HEK293 (cell line): Measurements from ENCODE around the gene CAND1.

Experiments used
- CTCF ChIA-PET: fragments of 350-600 bp; formaldehyde crosslinking; extraction: SDS; loops from one replicate; lab custom pipeline; 2021; ENCODE audit warnings: antibody characterized with exemption; lab: Yijun Ruan, JAX
- POLR2A ChIA-PET: fragments of 300-600 bp; formaldehyde crosslinking; extraction: SDS; loops from one replicate; lab custom pipeline; 2020; ENCODE audit warnings: antibody characterized with exemption, inconsistent platforms; lab: Yijun Ruan, JAX
- H3K27ac ChIP-seq: fragments of 200-500 bp; sonication (Bioruptor generic); 2 replicates; pipeline ENCODE4 v1.5.1; 2014; ENCODE audit warnings: low read depth, low read length, control low read depth, inconsistent platforms; ENCODE audit errors: extremely low read depth
- H3K36me3 ChIP-seq, 2 experiments: fragments of 200-500 bp in 1 of 2; sonication (Bioruptor generic) in 1 of 2; 1 replicate in 1 of 2; 2 replicates in 1 of 2; pipeline ENCODE4 v1.5.1; 2014 to 2017; ENCODE audit warnings: inconsistent platforms in 2 of 2, low read length in 2 of 2; ENCODE audit not compliant: control insufficient read depth in 2 of 2, insufficient read depth in 1 of 2
- H3K4me1 ChIP-seq: fragments of 200-500 bp; sonication (Bioruptor generic); 2 replicates; pipeline ENCODE4 v1.5.1; 2014; ENCODE audit warnings: mild to moderate bottlenecking, low read length, inconsistent platforms; ENCODE audit not compliant: control insufficient read depth, insufficient read depth
- H3K4me3 ChIP-seq: 2 replicates; pipeline ENCODE4 v1.5.1; 2011; ENCODE audit warnings: low read depth, mild to moderate bottlenecking, control low read depth, low read length, moderate library complexity
- H3K9me3 ChIP-seq: fragments of 200-500 bp; sonication (Bioruptor generic); 2 replicates; pipeline ENCODE4 v1.5.1; 2014; ENCODE audit warnings: low read depth, low read length, inconsistent platforms; ENCODE audit not compliant: control insufficient read depth, insufficient read depth
- GLI4 ChIP-seq: fragments of 450-650 bp; formaldehyde crosslinking; IDR thresholded peaks from 2 replicates; pipeline ENCODE4 v1.5.1; 2016; ENCODE audit warnings: missing biosample characterization, missing genetic modification characterization
- IKZF3 ChIP-seq: fragments of 450-650 bp; IDR thresholded peaks from 2 replicates; pipeline ENCODE4 v1.5.0; 2018; ENCODE audit warnings: missing biosample characterization, mild to moderate bottlenecking, missing genetic modification characterization, moderate library complexity
- KLF7 ChIP-seq: fragments of 450-650 bp; formaldehyde crosslinking; IDR thresholded peaks from 2 replicates; pipeline ENCODE4 v1.5.1; 2016; ENCODE audit warnings: missing biosample characterization, missing genetic modification characterization, borderline replicate concordance
- PRDM1 ChIP-seq: fragments of 450-650 bp; formaldehyde crosslinking; IDR thresholded peaks from 2 replicates; pipeline ENCODE4; 2016; ENCODE audit warnings: missing biosample characterization, missing genetic modification characterization
- SALL2 ChIP-seq: fragments of 450-650 bp; formaldehyde crosslinking; IDR thresholded peaks from 2 replicates; pipeline ENCODE4 v1.5.0; 2017; ENCODE audit warnings: missing biosample characterization, mild to moderate bottlenecking, missing genetic modification characterization, borderline replicate concordance
- SCRT1 ChIP-seq: fragments of 450-650 bp; formaldehyde crosslinking; IDR thresholded peaks from 2 replicates; pipeline ENCODE4 v1.5.1; 2016; ENCODE audit warnings: missing biosample characterization, missing genetic modification characterization, borderline replicate concordance
- SCRT2 ChIP-seq: fragments of 450-650 bp; formaldehyde crosslinking; IDR thresholded peaks from 2 replicates; pipeline ENCODE4 v1.5.1; 2016; ENCODE audit warnings: missing biosample characterization, missing genetic modification characterization
- ZBTB20 ChIP-seq: fragments of 450-650 bp; formaldehyde crosslinking; IDR thresholded peaks from 2 replicates; pipeline ENCODE4 v1.5.1; 2016; ENCODE audit warnings: missing biosample characterization, missing genetic modification characterization
- ZNF140 ChIP-seq: fragments of 450-650 bp; formaldehyde crosslinking; IDR thresholded peaks from 2 replicates; pipeline ENCODE4 v1.5.1; 2016; ENCODE audit warnings: missing biosample characterization, missing genetic modification characterization
- ZNF184 ChIP-seq: fragments of 450-650 bp; IDR thresholded peaks from 2 replicates; pipeline ENCODE4 v1.5.1; 2018; ENCODE audit warnings: missing biosample characterization, mild to moderate bottlenecking, missing genetic modification characterization
- ZNF211 ChIP-seq: fragments of 450-650 bp; formaldehyde crosslinking; IDR thresholded peaks from 2 replicates; pipeline ENCODE4 v1.5.1; 2016; ENCODE audit warnings: low read depth, missing biosample characterization, missing genetic modification characterization
- ZNF366 ChIP-seq: fragments of 450-650 bp; formaldehyde crosslinking; conservative IDR thresholded peaks from 2 replicates; pipeline ENCODE4 v1.5.1; 2016; ENCODE audit warnings: missing biosample characterization, missing genetic modification characterization
- ZNF514 ChIP-seq: fragments of 450-650 bp; formaldehyde crosslinking; IDR thresholded peaks from 2 replicates; pipeline ENCODE4 v1.5.1; 2016; ENCODE audit warnings: missing biosample characterization, missing genetic modification characterization
- ZNF561 ChIP-seq: fragments of 450-650 bp; IDR thresholded peaks from 2 replicates; pipeline ENCODE4 v1.5.1; 2018; ENCODE audit warnings: missing biosample characterization, missing genetic modification characterization, borderline replicate concordance
- ZNF701 ChIP-seq: fragments of 450-650 bp; formaldehyde crosslinking; IDR thresholded peaks from 2 replicates; pipeline ENCODE4 v1.5.1; 2016; ENCODE audit warnings: missing biosample characterization, missing genetic modification characterization
- TF ChIP-seq, protein P1 (sequence below): fragments of 450-650 bp; formaldehyde crosslinking; IDR thresholded peaks from 2 replicates; pipeline ENCODE4 v1.5.1; 2016; ENCODE audit warnings: missing biosample characterization, missing genetic modification characterization
- TF ChIP-seq, protein P2 (sequence below): fragments of 450-650 bp; formaldehyde crosslinking; IDR thresholded peaks from 2 replicates; pipeline ENCODE4 v1.5.1; 2017; ENCODE audit warnings: missing biosample characterization, missing genetic modification characterization
- TF ChIP-seq, protein P3 (sequence below): fragments of 450-650 bp; formaldehyde crosslinking; IDR thresholded peaks from 2 replicates; pipeline ENCODE4 v1.5.1; 2017; ENCODE audit warnings: missing biosample characterization, mild to moderate bottlenecking, missing genetic modification characterization, moderate library complexity
- TF ChIP-seq, protein P4 (sequence below): fragments of 450-650 bp; formaldehyde crosslinking; IDR thresholded peaks from 2 replicates; pipeline ENCODE4 v1.5.1; 2016; ENCODE audit warnings: missing biosample characterization, missing genetic modification characterization
- TF ChIP-seq, protein P5 (sequence below): fragments of 450-650 bp; formaldehyde crosslinking; IDR thresholded peaks from 2 replicates; pipeline ENCODE4 v1.5.1; 2016; ENCODE audit warnings: missing biosample characterization, missing genetic modification characterization
- TF ChIP-seq, protein P6 (sequence below): fragments of 450-650 bp; formaldehyde crosslinking; IDR thresholded peaks from 2 replicates; pipeline ENCODE4 v1.5.1; 2016; ENCODE audit warnings: missing biosample characterization, missing genetic modification characterization

The CAND1 gene

DNA sequence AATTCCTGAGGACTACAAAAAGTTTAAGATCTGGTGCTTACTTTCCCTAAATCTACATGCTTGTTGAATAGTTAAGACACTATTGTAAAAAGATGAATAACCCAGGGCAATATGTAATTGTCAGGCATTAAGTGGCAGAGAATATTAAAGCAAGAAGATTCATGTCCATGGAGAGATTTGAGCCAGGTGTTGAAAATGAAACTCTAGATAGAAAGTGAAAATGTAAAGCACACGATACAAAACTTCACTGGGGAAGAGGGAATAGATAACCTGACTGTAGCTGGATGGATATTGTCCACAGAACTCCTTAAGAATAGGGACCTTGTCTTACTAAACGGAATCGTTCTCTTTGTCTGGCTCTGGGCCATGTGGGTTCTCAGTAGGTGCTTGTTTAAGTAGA, 5.0 kb downstream of the CAND1 start:
- Histone ChIP-seq H3K27ac (no peak overlapping the region), H3K36me3 (peaks cover 7 to 13% of the 10 kb centered on the region in 2 experiments), H3K4me3 (no peak overlapping the region), H3K9me3 (no peaks in the 10 kb centered on the region), H3K4me1 (peaks cover 42% of the 10 kb centered on the region)
- CTCF ChIA-PET: no interaction called here
- POLR2A ChIA-PET: no interaction called here
- TF ChIP-seq PRDM1 (tag by site-specific recombination): peak; percentile 79
- TF ChIP-seq, protein P1, sequence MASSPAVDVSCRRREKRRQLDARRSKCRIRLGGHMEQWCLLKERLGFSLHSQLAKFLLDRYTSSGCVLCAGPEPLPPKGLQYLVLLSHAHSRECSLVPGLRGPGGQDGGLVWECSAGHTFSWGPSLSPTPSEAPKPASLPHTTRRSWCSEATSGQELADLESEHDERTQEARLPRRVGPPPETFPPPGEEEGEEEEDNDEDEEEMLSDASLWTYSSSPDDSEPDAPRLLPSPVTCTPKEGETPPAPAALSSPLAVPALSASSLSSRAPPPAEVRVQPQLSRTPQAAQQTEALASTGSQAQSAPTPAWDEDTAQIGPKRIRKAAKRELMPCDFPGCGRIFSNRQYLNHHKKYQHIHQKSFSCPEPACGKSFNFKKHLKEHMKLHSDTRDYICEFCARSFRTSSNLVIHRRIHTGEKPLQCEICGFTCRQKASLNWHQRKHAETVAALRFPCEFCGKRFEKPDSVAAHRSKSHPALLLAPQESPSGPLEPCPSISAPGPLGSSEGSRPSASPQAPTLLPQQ (tag by site-specific recombination): no peak

DNA sequence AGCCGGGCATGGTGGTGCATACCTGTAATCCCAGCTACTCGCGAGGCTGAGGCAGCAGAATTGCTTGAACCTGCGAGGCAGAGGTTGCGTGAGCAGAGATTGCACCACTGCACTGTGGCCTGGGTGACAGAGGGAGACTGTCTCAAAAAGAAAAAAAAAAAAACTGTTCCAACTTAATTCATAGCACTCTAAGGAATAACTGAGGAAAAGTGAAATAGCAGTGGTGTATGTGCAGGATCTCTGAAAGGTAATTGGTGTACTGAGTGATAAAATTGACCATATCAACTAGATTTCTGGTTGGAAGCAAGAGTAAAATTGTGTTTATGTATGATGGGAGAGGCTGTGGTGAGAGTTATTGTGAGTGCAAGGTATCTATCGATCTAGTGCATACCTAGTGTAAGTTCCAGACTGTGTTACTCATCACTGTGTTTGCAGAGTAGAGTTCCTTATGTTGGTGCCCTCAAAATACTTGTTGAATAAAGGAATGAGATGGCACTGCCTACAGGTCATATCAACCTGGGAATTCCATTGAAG, 6.3 kb downstream of the CAND1 start:
- POLR2A ChIA-PET: no interaction called here
- CTCF ChIA-PET: no interaction called here
- TF ChIP-seq, protein P2, sequence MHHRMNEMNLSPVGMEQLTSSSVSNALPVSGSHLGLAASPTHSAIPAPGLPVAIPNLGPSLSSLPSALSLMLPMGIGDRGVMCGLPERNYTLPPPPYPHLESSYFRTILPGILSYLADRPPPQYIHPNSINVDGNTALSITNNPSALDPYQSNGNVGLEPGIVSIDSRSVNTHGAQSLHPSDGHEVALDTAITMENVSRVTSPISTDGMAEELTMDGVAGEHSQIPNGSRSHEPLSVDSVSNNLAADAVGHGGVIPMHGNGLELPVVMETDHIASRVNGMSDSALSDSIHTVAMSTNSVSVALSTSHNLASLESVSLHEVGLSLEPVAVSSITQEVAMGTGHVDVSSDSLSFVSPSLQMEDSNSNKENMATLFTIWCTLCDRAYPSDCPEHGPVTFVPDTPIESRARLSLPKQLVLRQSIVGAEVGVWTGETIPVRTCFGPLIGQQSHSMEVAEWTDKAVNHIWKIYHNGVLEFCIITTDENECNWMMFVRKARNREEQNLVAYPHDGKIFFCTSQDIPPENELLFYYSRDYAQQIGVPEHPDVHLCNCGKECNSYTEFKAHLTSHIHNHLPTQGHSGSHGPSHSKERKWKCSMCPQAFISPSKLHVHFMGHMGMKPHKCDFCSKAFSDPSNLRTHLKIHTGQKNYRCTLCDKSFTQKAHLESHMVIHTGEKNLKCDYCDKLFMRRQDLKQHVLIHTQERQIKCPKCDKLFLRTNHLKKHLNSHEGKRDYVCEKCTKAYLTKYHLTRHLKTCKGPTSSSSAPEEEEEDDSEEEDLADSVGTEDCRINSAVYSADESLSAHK (tag by site-specific recombination): no peak
- TF ChIP-seq, protein P3, sequence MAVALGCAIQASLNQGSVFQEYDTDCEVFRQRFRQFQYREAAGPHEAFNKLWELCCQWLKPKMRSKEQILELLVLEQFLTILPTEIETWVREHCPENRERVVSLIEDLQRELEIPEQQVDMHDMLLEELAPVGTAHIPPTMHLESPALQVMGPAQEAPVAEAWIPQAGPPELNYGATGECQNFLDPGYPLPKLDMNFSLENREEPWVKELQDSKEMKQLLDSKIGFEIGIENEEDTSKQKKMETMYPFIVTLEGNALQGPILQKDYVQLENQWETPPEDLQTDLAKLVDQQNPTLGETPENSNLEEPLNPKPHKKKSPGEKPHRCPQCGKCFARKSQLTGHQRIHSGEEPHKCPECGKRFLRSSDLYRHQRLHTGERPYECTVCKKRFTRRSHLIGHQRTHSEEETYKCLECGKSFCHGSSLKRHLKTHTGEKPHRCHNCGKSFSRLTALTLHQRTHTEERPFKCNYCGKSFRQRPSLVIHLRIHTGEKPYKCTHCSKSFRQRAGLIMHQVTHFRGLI: no peak
- no peak for TF ChIP-seq SALL2
- no peak for TF ChIP-seq IKZF3
- TF ChIP-seq, protein P4, sequence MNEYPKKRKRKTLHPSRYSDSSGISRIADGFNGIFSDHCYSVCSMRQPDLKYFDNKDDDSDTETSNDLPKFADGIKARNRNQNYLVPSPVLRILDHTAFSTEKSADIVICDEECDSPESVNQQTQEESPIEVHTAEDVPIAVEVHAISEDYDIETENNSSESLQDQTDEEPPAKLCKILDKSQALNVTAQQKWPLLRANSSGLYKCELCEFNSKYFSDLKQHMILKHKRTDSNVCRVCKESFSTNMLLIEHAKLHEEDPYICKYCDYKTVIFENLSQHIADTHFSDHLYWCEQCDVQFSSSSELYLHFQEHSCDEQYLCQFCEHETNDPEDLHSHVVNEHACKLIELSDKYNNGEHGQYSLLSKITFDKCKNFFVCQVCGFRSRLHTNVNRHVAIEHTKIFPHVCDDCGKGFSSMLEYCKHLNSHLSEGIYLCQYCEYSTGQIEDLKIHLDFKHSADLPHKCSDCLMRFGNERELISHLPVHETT (tag by site-specific recombination): no peak
- TF ChIP-seq SCRT2: peak; percentile 94
- no peak for TF ChIP-seq KLF7 (tag by site-specific recombination)
- TF ChIP-seq, protein P5, sequence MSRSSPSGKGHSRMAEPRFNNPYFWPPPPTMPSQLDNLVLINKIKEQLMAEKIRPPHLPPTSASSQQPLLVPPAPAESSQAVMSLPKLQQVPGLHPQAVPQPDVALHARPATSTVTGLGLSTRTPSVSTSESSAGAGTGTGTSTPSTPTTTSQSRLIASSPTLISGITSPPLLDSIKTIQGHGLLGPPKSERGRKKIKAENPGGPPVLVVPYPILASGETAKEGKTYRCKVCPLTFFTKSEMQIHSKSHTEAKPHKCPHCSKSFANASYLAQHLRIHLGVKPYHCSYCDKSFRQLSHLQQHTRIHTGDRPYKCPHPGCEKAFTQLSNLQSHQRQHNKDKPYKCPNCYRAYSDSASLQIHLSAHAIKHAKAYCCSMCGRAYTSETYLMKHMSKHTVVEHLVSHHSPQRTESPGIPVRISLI: 0 out of 2 replicates have a peak, but pooled peaks have one; percentile 39
- TF ChIP-seq SCRT1 (tag by site-specific recombination): peak; percentile 78; the same call in 1 of the 2 replicates
- TF ChIP-seq ZNF514: no peak
- TF ChIP-seq GLI4 (tag by site-specific recombination): no peak
- TF ChIP-seq ZBTB20 (tag by site-specific recombination): no peak
- no peak for TF ChIP-seq ZNF701 (tag by site-specific recombination)
- TF ChIP-seq, protein P6, sequence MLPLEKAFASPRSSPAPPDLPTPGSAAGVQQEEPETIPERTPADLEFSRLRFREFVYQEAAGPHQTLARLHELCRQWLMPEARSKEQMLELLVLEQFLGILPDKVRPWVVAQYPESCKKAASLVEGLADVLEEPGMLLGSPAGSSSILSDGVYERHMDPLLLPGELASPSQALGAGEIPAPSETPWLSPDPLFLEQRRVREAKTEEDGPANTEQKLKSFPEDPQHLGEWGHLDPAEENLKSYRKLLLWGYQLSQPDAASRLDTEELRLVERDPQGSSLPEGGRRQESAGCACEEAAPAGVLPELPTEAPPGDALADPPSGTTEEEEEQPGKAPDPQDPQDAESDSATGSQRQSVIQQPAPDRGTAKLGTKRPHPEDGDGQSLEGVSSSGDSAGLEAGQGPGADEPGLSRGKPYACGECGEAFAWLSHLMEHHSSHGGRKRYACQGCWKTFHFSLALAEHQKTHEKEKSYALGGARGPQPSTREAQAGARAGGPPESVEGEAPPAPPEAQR: no peak
- TF ChIP-seq PRDM1 (tag by site-specific recombination): peak; percentile 90
- TF ChIP-seq ZNF140 (tag by site-specific recombination): no peak
- TF ChIP-seq ZNF561 (tag by site-specific recombination): no peak
- 0 out of 2 replicates have a peak, but pooled peaks have one; percentile 9 for TF ChIP-seq ZNF366 (tag by site-specific recombination)
- TF ChIP-seq ZNF211 (tag by site-specific recombination): no peak
- TF ChIP-seq ZNF184 (tag by site-specific recombination): no peak

More for the DNA sequence above, 6.3 kb downstream of the CAND1 start:
- Histone ChIP-seq H3K36me3 (peaks cover 7 to 13% of the 10 kb centered on the region in 2 experiments), H3K9me3 (no peaks in the 10 kb centered on the region), H3K4me3 (no peak overlapping the region), H3K4me1 (peaks cover 53% of the 10 kb centered on the region), H3K27ac (no peak overlapping the region)
